GM18508 (cell line): ENCODE results near the gene APOD.
"Not testable (repeated sequence)": the region's sequence is repeated elsewhere in the genome, so short reads cannot be mapped to it uniquely, and the experiment has no call there.

Experiments
- ATAC-seq: cut with Tn5 transposase; IDR thresholded peaks from one replicate; pipeline ENCODE4 v1.9.1; 2021; ENCODE audit warnings: moderate number of reproducible peaks; ENCODE audit not compliant: insufficient read depth, unreplicated experiment

The APOD gene

DNA sequence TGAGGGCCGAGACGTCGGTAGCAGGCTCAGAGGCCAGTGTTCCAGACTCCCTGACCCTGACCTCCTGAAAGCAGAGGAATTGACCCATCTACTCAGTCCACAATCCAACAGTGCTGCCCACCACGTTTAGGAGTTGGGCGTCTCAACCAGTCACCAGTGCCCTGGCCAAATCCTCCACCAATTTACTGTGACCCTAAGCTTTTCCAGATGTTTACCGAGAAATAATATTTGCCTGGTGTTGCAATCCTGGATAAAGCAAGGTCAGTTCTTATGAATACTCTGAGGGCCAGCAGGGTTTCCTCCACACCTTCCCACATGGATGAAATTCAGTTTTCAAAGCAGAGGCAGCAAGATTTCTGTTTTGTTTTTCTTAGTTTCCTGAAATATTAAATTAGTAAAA lies 7.5 kb upstream of the APOD start:
- ATAC-seq, result no peak

DNA sequence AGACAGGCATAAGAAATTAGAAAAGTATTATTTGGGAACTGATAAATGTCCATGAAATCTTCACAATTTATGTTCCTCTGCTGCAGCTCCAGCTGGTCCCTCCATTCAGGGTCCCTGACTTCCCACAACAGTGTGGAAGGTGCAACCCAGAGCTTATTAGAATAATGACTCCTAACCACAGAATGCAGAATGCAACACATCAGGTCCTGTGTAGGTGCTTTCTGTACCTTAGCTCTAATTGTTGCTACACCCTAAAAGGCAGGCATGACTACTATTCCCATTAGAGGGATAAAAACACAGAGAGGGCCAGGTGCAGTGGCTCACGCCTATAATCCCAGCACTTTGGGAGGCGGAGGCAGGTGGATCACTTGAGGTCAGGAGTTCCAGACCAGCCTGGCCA lies 6.6 kb upstream of the APOD start:
- not testable (repeated sequence) for ATAC-seq

GRCh38 chr3:195589796-195590195 lies 6.1 kb upstream of the APOD start:
- not testable (repeated sequence) for ATAC-seq

DNA sequence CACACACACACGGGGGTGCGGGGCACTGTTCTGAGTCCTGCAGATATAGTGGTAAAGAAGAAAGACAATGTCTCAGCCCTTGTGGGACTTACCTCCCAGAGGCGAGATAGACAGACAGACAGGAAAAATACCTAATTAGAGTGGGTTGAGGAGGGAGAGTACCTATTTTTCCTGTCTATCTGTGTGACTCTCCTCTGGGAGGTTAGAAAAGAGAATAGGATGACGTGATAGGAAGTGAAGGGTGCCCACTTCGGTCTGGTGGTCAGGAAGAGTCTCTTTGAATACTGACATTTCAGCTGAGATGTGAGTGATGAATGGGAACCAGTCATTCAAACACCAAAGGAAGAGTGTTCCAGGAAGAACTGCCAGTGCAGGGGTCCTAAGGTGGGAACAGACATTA lies 4.1 kb upstream of the APOD start:
- no peak for ATAC-seq

GRCh38 chr3:195587406-195587805 lies 3.7 kb upstream of the APOD start:
- ATAC-seq, result no peak

DNA sequence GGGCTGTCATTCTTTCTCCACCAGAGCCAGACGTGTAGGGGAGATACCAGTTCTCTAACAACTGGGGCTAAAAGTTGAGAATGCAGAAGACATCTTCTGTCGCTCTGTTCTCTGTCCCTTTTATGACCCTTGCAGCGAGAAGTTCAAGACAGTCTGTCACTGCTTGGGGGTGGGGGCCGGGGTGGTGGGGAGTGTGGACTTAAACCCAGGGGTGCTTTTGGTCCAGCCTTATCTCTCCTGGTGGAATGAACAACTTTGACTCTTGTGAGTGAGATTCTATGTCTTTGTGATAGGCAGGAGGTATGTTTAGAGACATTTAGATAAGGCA lies 767 bp upstream of the APOD start:
- no peak for ATAC-seq

GRCh38 chr3:195582947-195583346 lies 793 bp downstream of the APOD start:
- ATAC-seq, result no peak

DNA sequence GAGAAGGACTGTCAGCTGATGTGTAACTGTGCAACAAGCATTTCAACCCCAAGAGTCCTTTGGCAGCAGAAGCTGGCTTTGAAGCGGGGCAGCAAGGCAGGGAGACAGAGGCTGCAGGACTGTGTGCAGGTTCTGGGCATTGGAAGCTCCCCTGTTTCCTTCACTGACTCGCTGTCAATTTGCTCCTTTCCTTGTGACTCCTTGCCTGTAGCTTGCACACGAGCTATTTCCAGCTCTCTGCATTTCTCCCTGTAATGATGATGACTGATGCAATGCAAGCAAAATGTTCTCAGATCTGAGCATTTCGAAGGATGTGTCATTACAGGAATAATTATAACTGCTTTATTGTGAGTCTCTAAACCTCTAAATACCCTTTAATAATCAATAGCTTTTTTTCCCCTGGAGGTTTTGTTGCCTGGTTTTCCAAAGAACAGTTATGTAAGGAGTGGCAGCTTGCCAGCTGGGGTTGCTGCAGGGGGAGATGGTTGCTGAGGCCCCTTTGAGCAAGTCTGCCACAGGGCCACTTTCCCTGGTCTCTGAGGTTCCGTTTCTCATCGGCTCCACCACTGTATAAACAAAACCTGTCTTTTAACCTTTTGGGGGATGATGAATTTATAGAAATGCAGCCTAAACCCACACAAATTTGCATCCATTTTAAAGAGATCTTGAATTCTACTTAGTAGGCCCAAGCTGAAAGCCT lies 2.8 kb downstream of the APOD start:
- no peak for ATAC-seq

DNA sequence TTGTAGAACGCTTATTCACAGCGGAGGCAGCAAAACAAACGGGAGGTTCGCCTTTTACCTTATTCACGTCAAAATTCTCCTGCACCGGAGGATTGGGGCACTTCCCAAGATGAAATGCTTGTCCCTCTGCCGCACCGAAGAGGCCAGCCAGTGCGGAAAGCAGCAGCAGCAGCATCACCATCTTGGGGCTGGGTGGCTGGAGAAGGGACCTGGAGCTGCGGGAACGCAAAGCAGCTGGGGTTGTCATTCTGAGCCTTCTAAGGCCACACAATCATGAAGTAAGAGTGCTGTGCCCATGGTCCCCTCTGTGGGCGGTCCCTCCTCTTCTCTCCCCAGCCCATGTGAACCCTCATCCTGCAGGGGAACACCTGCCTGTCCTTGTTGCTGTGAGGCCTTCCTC lies 4.5 kb downstream of the APOD start:
- no peak for ATAC-seq

DNA sequence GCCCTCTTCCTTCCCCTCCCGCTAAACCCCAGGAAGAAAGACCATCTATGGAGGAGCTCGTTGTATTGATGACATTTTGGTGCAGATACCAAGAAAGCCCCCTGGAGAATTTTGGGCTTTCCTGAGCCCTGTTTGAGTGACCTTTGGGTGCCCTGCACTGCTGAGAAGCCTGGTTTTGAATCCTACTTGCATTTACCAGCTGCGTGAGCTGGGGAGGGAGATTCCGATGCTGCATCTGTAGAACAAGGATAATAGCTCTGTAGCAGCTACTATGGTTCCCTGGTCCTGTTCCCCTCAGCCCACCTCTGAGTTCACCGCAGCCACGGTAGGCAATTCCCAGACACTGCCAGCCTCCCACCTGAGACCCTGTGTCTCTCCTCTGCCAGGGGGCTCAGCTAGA lies 5.2 kb downstream of the APOD start:
- no peak for ATAC-seq

DNA sequence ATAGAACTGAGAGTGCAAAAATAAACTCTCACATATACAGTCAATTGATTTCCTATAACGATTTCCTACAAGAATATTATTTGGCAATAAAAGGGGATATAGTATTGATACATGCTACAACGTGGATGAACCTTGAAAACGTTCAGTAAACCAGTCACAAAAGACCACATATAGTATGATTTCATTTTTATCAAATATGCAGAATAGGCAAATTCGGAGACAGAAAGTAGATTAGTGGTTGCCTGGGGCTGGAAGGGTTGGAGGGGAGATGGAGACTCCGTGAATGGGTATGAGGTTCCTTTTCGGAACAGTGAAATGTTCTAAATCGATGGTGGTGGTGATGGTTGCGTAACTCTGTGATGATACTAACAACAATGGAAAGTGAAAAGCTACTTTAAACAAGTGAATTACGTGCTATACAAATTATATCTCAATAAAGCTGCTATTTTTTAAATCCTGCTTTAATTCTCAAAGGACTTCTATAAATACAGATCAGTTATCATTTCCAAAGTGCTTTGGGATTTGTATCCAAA lies 6.0 kb downstream of the APOD start:
- ATAC-seq, result no peak

DNA sequence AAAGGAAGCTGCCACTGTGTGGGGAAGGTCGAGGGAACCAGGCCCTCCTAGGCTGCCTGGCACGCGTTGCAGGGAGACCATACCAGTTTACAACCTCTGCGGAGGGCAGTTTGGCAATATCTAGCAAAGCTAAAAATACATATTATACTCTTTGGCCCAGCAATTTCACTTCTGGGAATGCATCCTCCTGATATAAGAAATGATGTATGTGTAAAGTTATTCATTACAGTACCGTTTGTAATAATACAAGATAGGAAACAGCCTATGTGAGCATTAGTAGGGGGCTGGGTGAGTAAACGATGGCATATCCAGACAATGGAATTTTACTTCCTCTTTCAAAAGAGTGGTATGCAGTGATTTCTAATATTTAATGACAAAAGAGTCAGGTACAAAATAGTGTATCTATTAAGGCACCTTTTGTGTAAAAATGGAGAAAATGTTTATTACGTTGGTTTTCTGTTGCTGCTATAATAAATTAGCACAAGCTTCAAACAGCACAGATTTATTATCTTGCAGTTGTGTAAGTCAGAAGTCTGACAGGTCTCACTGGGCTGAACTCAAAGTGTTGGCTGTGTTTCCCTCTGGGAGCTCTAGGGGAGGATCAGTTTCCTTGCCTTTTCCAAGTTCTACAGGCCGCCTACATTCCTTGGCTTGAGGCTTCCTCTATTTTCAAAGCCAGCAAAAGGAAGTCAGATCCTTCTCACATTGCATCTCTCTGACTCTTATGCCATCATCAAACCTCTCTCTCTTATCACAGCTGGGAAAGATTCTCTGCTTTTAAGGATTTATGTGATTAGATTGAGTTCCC lies 9.0 kb downstream of the APOD start:
- ATAC-seq, result no peak

DNA sequence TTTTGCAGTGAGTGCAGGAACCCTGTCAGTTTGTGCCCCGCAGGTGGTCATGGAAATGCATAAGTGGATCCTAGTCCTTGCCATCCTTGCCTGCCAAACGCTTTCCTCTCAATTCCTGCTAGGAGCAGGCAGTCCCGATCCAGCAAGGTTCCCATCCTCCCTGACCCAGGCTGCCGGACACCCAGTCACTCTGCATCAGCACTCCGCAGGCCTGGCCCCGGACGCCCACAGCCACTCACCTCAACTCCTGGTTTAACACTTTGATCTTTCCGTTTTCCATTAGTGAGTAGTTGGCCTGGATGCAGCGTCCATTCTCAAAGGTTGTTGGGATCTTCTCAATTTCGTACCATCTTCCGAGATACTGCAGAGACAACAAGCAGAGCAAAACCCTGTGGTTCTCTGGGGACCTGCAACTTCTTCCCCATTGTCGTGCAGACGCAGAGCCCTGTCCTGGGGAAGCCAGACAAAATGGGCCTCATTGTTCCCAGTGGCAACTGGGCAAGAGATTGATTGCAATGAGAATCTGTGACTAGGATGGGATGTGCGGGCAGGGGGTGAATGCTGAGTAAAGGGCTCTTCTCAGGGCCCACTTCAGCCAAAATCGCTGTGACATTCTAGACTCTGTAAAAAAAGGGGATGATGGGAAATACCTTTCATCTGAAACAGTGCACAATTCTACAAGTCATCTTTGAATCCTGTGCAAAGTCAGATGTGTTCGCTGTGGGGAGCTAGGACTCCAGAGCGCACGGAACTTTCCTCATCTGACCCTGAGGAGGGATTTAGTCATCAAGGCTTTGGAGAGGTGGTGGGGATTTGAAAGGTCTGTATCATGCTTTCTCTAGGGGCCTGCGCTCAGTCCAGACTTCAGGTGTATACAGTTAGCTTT lies 9.9 kb downstream of the APOD start:
- ATAC-seq, result no peak

DNA sequence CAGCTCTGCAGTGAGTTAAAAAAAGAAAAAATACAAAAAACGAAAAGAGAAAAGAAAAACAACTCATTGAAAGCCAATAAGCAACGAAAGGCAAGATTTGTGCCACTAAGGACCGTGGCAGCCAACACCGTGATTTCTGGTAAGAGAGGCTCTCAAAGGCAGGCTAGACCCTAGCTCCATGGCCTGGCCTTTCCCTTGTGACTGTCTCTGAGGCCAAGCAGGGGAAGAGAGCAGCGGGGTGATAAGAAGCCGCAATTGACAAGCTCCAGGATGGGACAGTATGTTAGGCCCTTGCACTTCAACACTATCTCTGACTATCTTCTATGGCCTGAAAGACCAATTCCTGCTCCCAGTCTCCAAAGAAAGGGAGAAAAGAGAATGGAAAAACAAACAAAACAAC lies 12.4 kb downstream of the APOD start:
- no peak for ATAC-seq

GRCh38 chr3:195570912-195571311 lies 12.8 kb downstream of the APOD start:
- ATAC-seq, result no peak

DNA sequence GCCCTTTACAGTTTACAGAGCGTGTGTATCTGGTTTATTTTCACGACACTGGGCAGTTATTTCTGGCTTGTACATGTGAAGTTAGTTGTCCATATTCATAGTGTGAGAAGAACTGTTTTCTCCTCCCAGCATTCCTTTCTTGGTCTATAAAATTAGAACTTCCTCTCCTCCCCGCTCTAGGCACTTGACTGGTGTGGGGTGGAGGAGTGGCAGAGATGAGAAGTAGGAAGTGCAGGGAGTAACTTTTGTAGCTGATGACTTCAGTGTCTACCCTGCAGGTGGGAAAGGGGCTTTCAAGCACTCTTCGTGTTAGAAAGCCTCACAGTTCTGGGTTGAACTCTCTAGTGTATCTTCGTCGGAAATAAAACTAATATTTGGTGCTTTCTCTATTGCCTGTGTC lies 13.4 kb downstream of the APOD start:
- no peak for ATAC-seq

DNA sequence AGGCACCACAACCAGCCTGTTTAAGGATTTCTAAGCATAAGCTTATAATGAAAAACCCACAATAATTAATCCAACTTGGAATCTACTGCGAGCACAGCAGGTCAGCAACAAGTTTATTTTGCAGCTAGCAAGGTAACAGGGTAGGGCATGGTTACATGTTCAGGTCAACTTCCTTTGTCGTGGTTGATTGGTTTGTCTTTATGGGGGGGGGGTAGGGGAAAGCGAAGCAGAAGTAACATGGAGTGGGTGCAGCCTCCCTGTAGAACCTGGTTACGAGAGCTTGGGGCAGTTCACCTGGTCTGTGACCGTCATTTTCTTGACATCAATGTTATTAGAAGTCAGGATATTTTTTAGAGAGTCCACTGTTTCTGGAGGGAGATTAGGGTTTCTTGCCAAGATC lies 15.1 kb downstream of the APOD start:
- ATAC-seq, result no peak

DNA sequence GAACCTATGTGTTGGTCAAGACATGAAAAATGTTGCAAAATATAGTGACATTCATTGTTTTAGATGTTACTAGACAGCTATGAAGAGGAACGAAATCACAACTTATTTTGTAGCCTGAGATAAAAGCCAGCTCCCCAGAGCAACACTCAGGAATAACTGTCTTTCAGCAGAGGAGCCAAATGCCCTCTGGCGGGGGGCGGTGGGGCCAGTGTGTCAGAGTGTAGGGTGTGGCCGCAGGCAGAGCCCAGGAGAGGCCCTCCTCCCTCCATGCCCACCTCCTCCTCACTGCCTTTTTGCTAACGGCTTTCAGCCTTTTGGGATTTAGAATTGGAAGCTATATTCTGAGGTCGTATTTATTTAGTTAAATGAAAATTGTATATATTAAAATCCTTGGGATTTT lies 16.9 kb downstream of the APOD start:
- no peak for ATAC-seq

- ATAC-seq, result no peak
Measured at GRCh38 chr3:195565716-195566115, 18.0 kb downstream of the APOD start.

GRCh38 chr3:195563317-195563716 lies 20.4 kb downstream of the APOD start:
- no peak for ATAC-seq
